Natural killer cell (primary cell): ENCODE results near the gene BMPR1A. TPM values are rescaled to one million over a fixed set of nuclear protein-coding genes. Genes with fewer than 3 reads are reported as not detected.

ENCODE experiments used
- ATAC-seq, 3 donors: fragments of 150-1000 bp in 2 of 3; fragments of 200-7000 bp in 1 of 3; cut with Tn5 transposase; 1 replicate in 1 of 3; 2 replicates in 2 of 3; pipeline ENCODE4 v1.10.0; 2021; ENCODE audit warnings: mild to moderate bottlenecking in 2 of 3, moderate library complexity in 2 of 3
- DNase-seq, 2 donors: peaks; one replicate each; pipeline versions ENCODE4 v3.0.0 to v3.0.0-alpha.2; 2013 to 2021; ENCODE audit warnings: mixed read lengths in 1 of 2
- H3K27ac ChIP-seq: one replicate; pipeline ENCODE4 v1.5.1; 2013; ENCODE audit warnings: mild to moderate bottlenecking, low read length
- H3K27me3 ChIP-seq: one replicate; pipeline ENCODE4 v1.6.1; 2013; ENCODE audit warnings: low read length; ENCODE audit not compliant: control insufficient read depth, insufficient read depth
- H3K36me3 ChIP-seq: one replicate; pipeline ENCODE4 v1.6.1; 2013; ENCODE audit warnings: low read length; ENCODE audit not compliant: control insufficient read depth, insufficient read depth
- H3K4me1 ChIP-seq: one replicate; pipeline ENCODE4 v1.6.1; 2013; ENCODE audit warnings: low read length; ENCODE audit not compliant: control insufficient read depth, insufficient read depth
- H3K4me3 ChIP-seq: one replicate; pipeline ENCODE4 v1.5.1; 2013; ENCODE audit warnings: low read length
- H3K9me3 ChIP-seq: one replicate; pipeline ENCODE4 v1.6.1; 2013; ENCODE audit warnings: low read length; ENCODE audit not compliant: control insufficient read depth, insufficient read depth
- H3K27ac Mint-ChIP-seq, 2 donors: one replicate each; pipeline ENCODE4 v1.8.0; 2022; ENCODE audit warnings: mild to moderate bottlenecking in 2 of 2, mixed read lengths in 2 of 2, moderate library complexity in 1 of 2
- H3K27me3 Mint-ChIP-seq, 2 donors: one replicate each; pipeline ENCODE4 v1.8.0; 2022; ENCODE audit warnings: low read depth in 2 of 2, mixed read lengths in 2 of 2
- H3K36me3 Mint-ChIP-seq: one replicate; pipeline ENCODE4 v1.8.0; 2022; ENCODE audit warnings: mixed read lengths
- H3K4me1 Mint-ChIP-seq, 2 donors: one replicate each; pipeline ENCODE4 v1.8.0; 2022; ENCODE audit warnings: mixed read lengths in 2 of 2
- H3K4me3 Mint-ChIP-seq: one replicate; pipeline ENCODE4 v1.8.0; 2022; ENCODE audit warnings: mild to moderate bottlenecking, moderate library complexity, mixed read lengths
- H3K9me3 Mint-ChIP-seq, 2 donors: one replicate each; pipeline ENCODE4 v1.8.0; 2022; ENCODE audit warnings: mixed read lengths in 2 of 2
- WGBS: methylation state at CpG from one replicate; pipeline ENCODE4 v1.1.7; 2013; ENCODE audit warnings: missing lambda C conversion rate; ENCODE audit not compliant: insufficient coverage; 5-methylcytosine and 5-hydroxymethylcytosine counted together
- intact Hi-C: fragments of 100-400 bp; cut with micrococcal nuclease; formaldehyde crosslinking; loops from one replicate; pipeline ENCODE4 v1.14.2; 2022
- total RNA-seq, 4 donors: library from RNA; stranded (reverse); fragments of 120-200 nt in 1 of 4; gene quantifications; one replicate each; pipeline versions ENCODE4 v1.2.3 to v1.2.4, GENCODE V29; 2013 to 2022
- TF ChIP-seq, protein P1 (sequence below): fragments of 200-600 bp; IDR thresholded peaks from one replicate; pipeline ENCODE4 v1.8.0; 2022; ENCODE audit warnings: antibody characterized with exemption

The BMPR1A gene
- total RNA-seq, 3 donors from 2014 or later (not counting 1 experiment from before 2014, with no cell fraction given) = 5.5 to 8.1 (median 7.7) TPM

DNA sequence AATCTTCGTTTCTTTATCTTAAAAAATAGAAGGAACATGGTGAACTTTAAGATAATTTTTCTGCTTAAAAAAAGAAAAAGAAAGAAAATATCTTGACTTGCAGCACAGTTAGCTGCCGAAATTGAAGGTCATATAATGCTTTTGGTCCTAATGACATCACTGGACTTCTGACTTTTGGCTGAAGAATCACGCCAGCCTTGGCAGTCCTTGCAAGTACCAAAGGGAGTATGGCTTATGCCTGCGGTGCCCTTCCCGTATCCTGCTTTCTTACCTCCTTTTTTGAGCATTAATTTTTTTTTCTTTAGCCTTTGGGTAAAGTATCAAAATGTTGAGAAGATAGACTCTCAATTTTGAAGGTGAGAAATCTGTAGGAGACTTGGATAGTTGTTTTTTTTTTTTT is 7.0 kb downstream of the BMPR1A start:
- Histone ChIP-seq H3K9me3 (no peaks in the 10 kb centered on the region), H3K27me3 (peaks cover 3% of the 10 kb centered on the region), H3K4me3 (no peak overlapping the region), H3K36me3 (no peaks in the 10 kb centered on the region), H3K27ac (no peak overlapping the region), H3K4me1 (no peaks in the 10 kb centered on the region)
- Mint-ChIP-seq H3K36me3 (no peaks in the 10 kb centered on the region), H3K27me3 (peaks cover 31 to 33% of the 10 kb centered on the region in 2 donors), H3K9me3 (no peaks in the 10 kb centered on the region), H3K4me3 (no peak overlapping the region), H3K27ac (no peak overlapping the region), H3K4me1 (peaks cover 13 to 18% of the 10 kb centered on the region in 2 donors)
- ATAC-seq = no peak
- TF ChIP-seq, protein P1, sequence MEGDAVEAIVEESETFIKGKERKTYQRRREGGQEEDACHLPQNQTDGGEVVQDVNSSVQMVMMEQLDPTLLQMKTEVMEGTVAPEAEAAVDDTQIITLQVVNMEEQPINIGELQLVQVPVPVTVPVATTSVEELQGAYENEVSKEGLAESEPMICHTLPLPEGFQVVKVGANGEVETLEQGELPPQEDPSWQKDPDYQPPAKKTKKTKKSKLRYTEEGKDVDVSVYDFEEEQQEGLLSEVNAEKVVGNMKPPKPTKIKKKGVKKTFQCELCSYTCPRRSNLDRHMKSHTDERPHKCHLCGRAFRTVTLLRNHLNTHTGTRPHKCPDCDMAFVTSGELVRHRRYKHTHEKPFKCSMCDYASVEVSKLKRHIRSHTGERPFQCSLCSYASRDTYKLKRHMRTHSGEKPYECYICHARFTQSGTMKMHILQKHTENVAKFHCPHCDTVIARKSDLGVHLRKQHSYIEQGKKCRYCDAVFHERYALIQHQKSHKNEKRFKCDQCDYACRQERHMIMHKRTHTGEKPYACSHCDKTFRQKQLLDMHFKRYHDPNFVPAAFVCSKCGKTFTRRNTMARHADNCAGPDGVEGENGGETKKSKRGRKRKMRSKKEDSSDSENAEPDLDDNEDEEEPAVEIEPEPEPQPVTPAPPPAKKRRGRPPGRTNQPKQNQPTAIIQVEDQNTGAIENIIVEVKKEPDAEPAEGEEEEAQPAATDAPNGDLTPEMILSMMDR = no peak
- WGBS = 88% methylated on average over 5 of the region's 5 CpGs
- DNase-seq = no peak
- intact Hi-C loops = no loop called here

DNA sequence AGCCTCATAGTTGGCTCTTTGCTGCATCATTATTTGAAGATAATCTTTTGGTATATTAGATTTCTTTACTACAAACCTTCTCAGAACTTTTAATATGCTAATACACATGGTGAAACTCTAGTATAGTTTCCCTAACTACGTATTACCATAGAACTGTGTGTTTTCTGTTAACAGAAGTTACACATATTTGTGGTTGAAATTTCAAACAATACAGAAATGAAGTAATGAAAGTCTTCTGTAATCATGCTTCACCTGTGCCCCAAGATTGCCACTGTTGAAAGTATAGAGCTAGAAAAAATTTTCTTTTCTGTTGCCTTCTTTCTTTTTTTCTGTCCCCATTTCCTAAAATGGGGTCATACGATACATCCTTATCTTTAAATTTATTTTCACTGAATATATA is 9.1 kb downstream of the BMPR1A start:
- Mint-ChIP-seq H3K36me3 (no peaks in the 10 kb centered on the region), H3K4me3 (no peak overlapping the region), H3K9me3 (no peaks in the 10 kb centered on the region), H3K27me3 (peaks cover 17 to 27% of the 10 kb centered on the region in 2 donors), H3K27ac (no peak overlapping the region), H3K4me1 (peaks cover 8 to 12% of the 10 kb centered on the region in 2 donors)
- no CpG with 5 or more reads among the region's 2 CpGs for WGBS
- Histone ChIP-seq H3K4me1 (no peaks in the 10 kb centered on the region), H3K4me3 (no peak overlapping the region), H3K27me3 (peaks cover 3% of the 10 kb centered on the region), H3K36me3 (no peaks in the 10 kb centered on the region), H3K9me3 (no peaks in the 10 kb centered on the region), H3K27ac (no peak overlapping the region)
- TF ChIP-seq, protein P1 = no peak
- ATAC-seq = no peak
- intact Hi-C loops = no loop called here
- no peak for DNase-seq

DNA sequence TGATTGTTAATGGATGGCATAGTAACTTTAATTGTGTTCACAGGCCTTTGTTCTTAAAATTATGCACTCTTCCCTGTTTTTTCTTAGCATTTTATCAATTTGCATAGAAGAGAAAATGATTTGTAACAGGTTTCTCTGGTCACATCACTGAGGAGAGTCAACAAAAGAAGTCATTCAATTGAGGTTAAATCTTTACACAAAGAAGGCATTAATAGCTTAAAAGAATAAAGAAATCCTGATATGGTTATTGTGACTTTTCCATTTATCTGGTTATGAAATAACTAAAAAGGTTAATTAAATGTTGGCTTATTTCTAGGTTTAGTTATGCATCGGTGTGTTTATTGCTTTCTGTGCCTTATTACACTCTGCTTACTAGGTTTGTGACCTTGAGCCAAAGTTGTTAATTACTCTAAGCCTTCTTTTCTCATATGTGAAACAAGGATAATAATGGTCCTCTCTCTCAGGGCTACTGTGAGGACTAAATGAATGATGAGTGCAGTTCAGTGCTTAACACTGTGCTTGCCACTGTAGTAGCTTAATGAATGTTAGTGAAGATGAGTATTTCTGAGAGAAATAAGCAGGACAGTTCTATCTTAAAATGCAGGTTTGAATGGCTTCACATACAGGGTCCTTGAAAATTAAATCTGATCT is 12.1 kb downstream of the BMPR1A start:
- Mint-ChIP-seq H3K4me3 (no peak overlapping the region), H3K36me3 (no peaks in the 10 kb centered on the region), H3K27ac (no peak overlapping the region), H3K9me3 (no peaks in the 10 kb centered on the region), H3K27me3 (peaks cover 6 to 11% of the 10 kb centered on the region in 2 donors), H3K4me1 (peaks cover 9 to 13% of the 10 kb centered on the region in 2 donors)
- DNase-seq (no peak), ATAC-seq (no peak)
- Histone ChIP-seq H3K4me3 (no peak overlapping the region), H3K9me3 (no peaks in the 10 kb centered on the region), H3K4me1 (no peaks in the 10 kb centered on the region), H3K36me3 (no peaks in the 10 kb centered on the region), H3K27ac (no peak overlapping the region), H3K27me3 (no peaks in the 10 kb centered on the region)
- intact Hi-C loops = no loop called here
- TF ChIP-seq, protein P1 = no peak
- WGBS = no CpG with 5 or more reads among the region's 1 CpG

DNA sequence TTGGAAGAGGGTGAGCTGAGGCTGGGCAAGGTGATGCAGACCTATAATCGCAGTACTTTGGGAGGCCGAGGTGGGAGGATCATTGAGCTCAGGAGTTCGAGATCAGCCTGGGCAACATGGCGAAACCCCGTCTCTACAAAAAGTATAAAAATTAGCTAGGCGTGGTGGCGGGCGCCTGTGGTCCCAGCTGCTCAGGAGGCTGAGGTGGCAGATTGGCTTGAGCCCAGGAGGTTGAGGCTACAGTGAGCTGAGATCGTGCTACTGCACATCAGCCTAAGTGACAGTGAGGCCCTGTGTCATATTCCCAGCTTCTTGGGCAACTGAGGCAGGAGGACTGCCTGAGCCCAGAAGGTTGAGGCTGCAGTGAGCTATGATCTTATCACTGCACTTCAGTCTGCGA is 13.6 kb downstream of the BMPR1A start:
- no peaks in the 10 kb centered on the region for H3K9me3 Mint-ChIP-seq
- H3K4me3 ChIP-seq = no peak overlapping the region
- ATAC-seq = no peak
- peaks cover 3 to 11% of the 10 kb centered on the region in 2 donors for H3K27me3 Mint-ChIP-seq
- no peak for DNase-seq
- H3K27ac ChIP-seq = no peak overlapping the region
- TF ChIP-seq, protein P1 = no peak
- H3K4me1 Mint-ChIP-seq = peaks cover 9 to 13% of the 10 kb centered on the region in 2 donors
- 94% methylated on average over 10 of the region's 10 CpGs for WGBS
- no peaks in the 10 kb centered on the region for H3K4me1 ChIP-seq
- H3K27ac Mint-ChIP-seq = no peak overlapping the region
- H3K4me3 Mint-ChIP-seq = no peak overlapping the region
- no peaks in the 10 kb centered on the region for H3K36me3 ChIP-seq
- H3K36me3 Mint-ChIP-seq = no peaks in the 10 kb centered on the region
- H3K27me3 ChIP-seq = no peaks in the 10 kb centered on the region
- intact Hi-C loops = no loop called here
- H3K9me3 ChIP-seq = no peaks in the 10 kb centered on the region
